Measurements from ENCODE around the gene SLC22A17. TPM values are rescaled to one million over a fixed set of nuclear protein-coding genes. Genes with fewer than 3 reads are reported as not detected.
A peak's percentile ranks its signal among the peaks of the same experiment; 100 is the strongest.

The SLC22A17 gene
- total RNA-seq, 4 donors from 2014 or later: 22.7 to 36.4 (median 30.4) TPM

- TF ChIP-seq POLR2A (IDR thresholded peaks at IDR 0.05) (no peak), POLR2AphosphoS5 (IDR thresholded peaks at IDR 0.05) (no peak)
- H3K27me3 ChIP-seq: no peaks in the 10 kb centered on the region
- H3K4me1 ChIP-seq: peaks cover 0 to 55% (median 24%) of the 10 kb centered on the region in 3 donors
- ATAC-seq: no peak
- peak overlapping the region in 2 of 4 donors; percentile 90 for H3K27ac ChIP-seq
- H3K9me3 ChIP-seq: no peaks in the 10 kb centered on the region
- H3K36me3 ChIP-seq: peaks cover 0 to 52% of the 10 kb centered on the region in 2 donors
- WGBS, 2 donors (ENCODE audit: low coverage in 1 of 2): 69 to 80% methylated on average over 6 to 12 of the region's 17 CpGs
- no peak overlapping the region for H3K4me3 ChIP-seq
Measured at GRCh38 chr14:23308721-23309445, 43.8 kb downstream of the SLC22A17 start.

GRCh38 chr14:23307687-23308644 is 44.7 kb downstream of the SLC22A17 start:
- H3K4me1 ChIP-seq: peaks cover 0 to 62% (median 24%) of the 10 kb centered on the region in 3 donors
- no peak for ATAC-seq
- peak overlapping the region in 3 of 4 donors; percentile 90 to 95 (median 90) for H3K27ac ChIP-seq
- peaks cover 0 to 52% of the 10 kb centered on the region in 2 donors for H3K36me3 ChIP-seq
- 75% methylated on average over 12 of the region's 22 CpGs; no CpG with 5 or more reads in 1 of the 2 donors for WGBS, 2 donors (ENCODE audit: low coverage in 1 of 2)
- peak overlapping the region in 1 of 2 donors; percentile 81 for H3K4me3 ChIP-seq
- TF ChIP-seq POLR2AphosphoS5 (IDR thresholded peaks at IDR 0.05) (no peak), CTCF (IDR thresholded peaks at IDR 0.05) (no peak), POLR2A (IDR thresholded peaks at IDR 0.05) (no peak), EP300 (IDR thresholded peaks at IDR 0.05) (no peak)
- H3K9me3 ChIP-seq: no peaks in the 10 kb centered on the region
- no peaks in the 10 kb centered on the region for H3K27me3 ChIP-seq

- peaks cover 0 to 46% of the 10 kb centered on the region in 2 donors for H3K36me3 ChIP-seq
- H3K9me3 ChIP-seq: no peaks in the 10 kb centered on the region
- WGBS, 2 donors (ENCODE audit: low coverage in 1 of 2): 0 to 5% methylated on average over 3 to 5 of the region's 5 CpGs
- peak overlapping the region; percentile 57 to 95 (median 90) for H3K27ac ChIP-seq
- no peak for ATAC-seq
- H3K4me3 ChIP-seq: peak overlapping the region; percentile 51 to 81
- H3K4me1 ChIP-seq: peaks cover 0 to 67% (median 24%) of the 10 kb centered on the region in 3 donors
- TF ChIP-seq CTCF (IDR thresholded peaks at IDR 0.05) (no peak), POLR2A (IDR thresholded peaks at IDR 0.05) (no peak), EP300 (IDR thresholded peaks at IDR 0.05) (no peak), POLR2AphosphoS5 (IDR thresholded peaks at IDR 0.05) (no peak)
- H3K27me3 ChIP-seq: no peaks in the 10 kb centered on the region
Measured at GRCh38 chr14:23307146-23307530, 45.5 kb downstream of the SLC22A17 start.

- peaks cover 0 to 67% (median 24%) of the 10 kb centered on the region in 3 donors for H3K4me1 ChIP-seq
- H3K36me3 ChIP-seq: peaks cover 0 to 40% of the 10 kb centered on the region in 2 donors
- no peaks in the 10 kb centered on the region for H3K9me3 ChIP-seq
- peak within 1 kb of the TSS; percentile 57 to 95 (median 90) for H3K27ac ChIP-seq
- TF ChIP-seq CTCF (IDR thresholded peaks at IDR 0.05): no peak
- no peak for TF ChIP-seq EP300 (IDR thresholded peaks at IDR 0.05)
- TF ChIP-seq POLR2AphosphoS5 (IDR thresholded peaks at IDR 0.05): peak; percentile 82
- peak; percentile 28 to 63 for TF ChIP-seq POLR2A (IDR thresholded peaks at IDR 0.05)
- no peaks in the 10 kb centered on the region for H3K27me3 ChIP-seq
- H3K4me3 ChIP-seq: peak within 1 kb of the TSS; percentile 51 to 81
- ATAC-seq: peak; percentile 69
- WGBS, 2 donors (ENCODE audit: low coverage in 1 of 2): 0 to 1% methylated on average over 8 to 10 of the region's 24 CpGs
Measured at GRCh38 chr14:23306412-23307145, 46.1 kb downstream of the SLC22A17 start, which contains the start of gene BCL2L2. Gene BCL2L2 (plus strand): TSS chr14:23306833. CDS start chr14:23307768, 935 bp downstream.

All from gastroesophageal sphincter (tissue), 4 donors.